CD1c-positive myeloid dendritic cell (primary cell): ENCODE data around the gene PGLYRP4.
"Not testable (repeated sequence)": the region's sequence is repeated elsewhere in the genome, so short reads cannot be mapped to it uniquely, and the experiment has no call there.

Experiments
- DNase-seq: peaks from one replicate; pipeline ENCODE4 v3.0.0-alpha.2; 2016; ENCODE audit errors: extremely low spot score

The PGLYRP4 gene

DNA sequence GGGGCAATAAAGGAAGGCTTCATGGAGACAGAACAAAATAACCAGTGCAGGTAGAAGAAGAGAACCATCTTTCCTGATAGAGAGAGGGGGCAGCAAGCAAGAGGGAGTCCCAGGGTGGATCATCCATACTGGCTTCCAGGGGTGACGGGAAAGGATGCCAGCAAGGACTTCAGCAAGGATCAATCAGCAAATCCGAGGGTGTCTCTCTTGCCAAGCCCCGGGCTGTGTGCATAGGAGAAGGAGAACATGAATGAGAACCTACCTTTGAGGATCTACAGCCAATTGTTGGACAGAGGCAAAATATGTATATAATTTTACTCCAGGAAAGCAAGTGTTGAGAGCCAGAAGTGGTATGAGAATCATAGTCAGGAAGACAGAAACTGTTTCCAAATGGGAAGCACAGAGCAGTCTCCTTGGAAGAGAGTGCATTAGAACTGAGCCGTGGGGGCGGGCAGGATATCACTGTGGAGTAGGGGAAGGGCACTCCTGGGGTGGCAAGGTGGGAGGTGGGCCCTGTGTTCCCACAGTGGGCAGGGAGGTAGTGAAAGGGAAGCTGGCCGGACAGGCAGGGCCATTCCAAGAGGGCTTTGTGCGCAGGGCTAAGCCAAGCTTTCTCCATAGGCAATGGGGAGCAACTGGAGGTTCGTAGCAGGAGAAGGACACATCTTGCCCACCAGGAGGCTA, 7.9 kb upstream of the PGLYRP4 start:
- no peak for DNase-seq

DNA sequence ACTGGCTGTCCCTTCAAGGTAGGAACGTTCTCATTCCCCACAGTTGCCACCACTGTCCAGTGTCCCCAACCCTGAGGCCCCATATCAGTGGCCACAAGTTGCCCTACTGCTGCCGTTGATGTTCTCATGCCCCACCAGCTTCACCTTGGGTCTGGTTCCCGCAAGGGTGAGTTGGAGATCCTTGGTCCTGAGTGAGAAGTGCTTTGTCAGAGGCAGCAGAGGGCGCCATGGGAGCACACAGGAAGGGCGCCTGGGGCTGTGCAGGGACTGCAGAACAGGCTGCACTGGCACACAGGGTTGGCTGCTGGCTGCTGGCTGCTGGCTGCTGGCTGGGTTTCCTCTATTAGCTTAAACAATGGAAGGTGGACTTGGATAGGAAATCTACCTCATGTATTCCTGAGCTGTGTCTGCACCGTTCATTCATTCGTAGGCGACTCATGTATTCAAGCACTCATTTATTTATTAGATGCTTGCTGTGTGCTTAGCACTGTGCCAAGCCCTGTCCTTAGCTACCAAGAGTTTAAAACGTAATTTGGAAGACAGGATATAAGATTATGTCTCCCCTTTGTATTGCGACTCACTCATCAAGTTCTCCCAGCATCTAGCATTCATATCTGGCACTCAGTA, 6.9 kb upstream of the PGLYRP4 start:
- peak; percentile 84 for DNase-seq

DNA sequence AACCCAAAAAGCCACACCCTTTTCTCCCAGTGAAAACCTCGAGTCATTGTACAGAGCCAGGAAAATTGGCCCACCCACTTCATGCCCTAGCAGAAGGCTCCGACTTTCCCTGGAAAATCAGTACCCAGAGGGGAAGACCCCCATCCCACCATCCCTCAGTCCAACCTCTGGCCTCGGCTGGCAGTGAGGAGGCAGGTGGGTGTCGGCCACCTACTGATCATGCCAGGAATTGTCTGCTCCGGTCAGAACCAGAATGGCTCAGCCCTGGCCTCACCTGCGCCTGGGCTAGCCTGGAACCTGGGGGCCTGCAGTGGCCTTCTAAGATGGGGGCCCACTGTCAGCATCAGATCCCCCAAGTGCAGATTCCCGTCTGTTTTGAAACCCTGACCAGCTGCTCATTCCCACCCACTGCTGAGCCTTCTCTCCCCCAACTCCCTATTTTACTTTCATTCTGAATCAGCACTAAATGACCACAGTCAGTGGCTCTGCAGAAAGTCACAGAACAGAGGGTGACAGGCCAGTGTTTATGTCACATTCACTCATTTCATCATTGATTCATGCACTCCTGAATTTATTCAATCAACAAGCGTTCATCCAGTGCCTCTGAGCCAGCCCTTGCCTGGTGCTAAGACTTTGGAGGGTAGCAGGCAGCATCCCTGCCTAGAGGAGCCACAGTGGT, 6.0 kb upstream of the PGLYRP4 start:
- no peak for DNase-seq

DNA sequence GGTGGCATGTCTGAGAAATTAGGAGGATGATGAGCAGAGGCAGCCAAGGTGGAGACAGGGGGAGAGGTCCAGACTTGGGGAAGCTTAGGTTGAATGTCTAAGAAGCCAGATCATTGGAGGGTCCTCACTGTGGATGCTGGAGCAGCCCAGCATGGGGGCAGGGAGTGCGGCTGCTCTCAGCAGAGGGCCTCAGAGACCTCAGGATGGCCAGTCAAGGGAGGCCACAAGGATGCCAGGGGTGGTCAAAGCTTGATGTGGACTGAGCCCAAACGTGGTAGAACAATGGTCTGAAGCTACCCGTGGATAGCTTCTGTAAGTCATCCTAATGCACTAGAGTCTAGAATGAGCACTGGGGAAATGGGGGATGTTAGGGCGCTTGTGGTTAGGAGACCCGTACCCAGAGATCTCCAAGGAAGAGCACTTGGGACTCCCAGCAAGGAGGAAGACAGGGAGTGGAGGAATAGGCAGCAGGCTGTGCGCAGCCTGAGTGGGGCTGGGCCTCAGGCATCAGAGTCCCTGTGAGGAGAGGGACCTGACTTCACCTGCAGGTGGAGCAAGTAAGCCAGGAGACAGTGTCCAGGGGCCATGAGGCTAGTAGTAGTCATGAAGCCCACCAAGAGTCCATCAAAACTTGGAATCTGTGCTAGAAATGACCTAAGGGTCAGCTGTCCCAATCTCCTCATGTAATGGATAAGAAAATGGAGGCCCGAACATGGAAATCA, 4.7 kb upstream of the PGLYRP4 start:
- no peak for DNase-seq

DNA sequence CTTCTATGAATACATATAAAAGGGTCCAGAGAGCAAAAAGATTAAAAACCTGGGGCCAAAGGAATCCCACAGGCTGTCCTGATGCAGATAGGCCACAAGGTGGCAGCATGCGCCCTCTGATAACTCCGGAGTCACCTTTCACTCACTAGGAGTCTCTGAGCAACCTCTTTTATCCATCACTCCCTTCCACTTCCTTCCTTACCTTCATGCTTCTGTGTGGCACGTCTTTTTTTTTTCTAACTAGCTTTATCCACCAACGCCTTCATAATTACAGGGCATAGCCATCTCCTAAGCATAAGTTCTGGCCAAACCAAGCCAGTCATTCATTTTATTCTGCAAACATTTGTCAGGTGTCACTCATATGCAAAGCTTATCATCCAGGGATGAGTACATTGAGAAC, 3.9 kb upstream of the PGLYRP4 start:
- DNase-seq = peak; percentile 83

DNA sequence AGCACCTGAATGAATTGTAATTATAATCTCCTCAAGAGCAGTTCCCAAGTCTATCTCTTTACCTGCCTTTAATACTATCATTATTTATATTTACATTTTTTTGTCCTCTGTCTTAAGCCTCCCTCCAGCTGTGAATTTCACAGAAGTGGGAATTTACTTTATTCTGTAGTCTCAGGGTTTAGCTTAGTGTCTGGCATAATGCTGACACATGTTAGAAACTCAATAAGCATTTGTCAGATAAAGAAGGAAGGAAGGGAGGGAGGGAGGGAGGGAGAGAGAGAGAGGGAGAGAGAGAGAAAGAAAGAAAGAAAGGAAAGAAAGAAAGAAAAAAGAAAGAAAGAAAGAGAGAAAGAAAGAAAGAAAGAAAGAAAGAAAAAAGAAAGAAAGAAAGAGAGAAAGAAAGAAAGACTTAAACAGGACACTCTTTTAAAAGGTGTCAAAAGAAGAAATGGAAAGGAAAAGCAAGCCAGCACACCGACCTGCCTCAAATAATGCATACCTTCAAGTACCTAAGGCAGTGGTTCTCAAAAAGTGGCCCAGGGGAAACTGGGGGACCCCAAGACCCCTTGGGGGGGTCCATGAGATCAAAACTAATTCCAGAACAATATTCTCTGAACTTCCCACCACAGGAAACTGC, 1.8 kb upstream of the PGLYRP4 start:
- DNase-seq = no peak

DNA sequence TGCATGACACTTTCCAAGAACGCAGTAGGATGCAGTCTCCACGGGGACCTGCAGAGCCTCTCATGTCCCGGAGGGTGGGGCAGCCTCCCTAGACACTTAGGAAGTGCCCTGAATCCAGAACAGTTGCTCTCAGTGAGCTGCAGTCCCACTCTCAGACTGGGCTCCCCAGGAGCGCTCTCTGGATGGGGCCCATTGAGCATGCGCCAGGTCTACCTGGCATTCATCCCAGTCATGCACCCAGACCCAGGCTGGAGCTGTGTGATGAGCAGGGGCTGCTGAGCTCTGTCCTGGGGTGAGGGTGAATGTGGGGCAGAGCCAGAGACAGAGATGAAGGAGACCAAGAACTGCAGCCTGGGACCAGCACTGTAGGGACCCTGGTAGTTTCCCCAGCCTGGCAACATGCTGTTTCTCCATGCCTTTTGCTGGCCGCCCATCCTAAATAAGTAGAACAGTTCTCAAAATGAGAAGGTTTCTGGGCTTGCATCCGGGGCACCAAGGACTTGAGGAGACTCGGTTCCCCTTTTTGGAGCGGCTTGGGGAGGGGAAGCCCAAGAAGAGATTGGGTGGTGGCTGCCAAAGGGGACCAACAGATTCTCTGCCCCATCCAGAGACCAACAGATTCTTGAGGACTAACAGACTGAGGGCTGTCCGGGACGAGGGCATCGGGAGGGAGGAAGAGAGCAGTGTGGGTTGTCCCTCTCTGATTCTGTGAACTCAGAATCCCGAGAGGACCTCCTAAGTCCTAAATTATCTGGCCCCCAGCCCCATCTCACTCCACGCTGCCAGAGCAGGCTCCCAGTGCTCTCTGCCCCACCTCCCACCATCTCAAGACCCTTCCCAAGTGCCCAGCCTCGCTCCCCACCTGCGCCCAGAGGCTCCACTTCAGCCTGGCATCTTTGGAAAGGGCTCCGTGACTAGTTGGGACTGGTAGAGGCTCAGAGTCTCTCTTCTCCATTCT, 1.0 kb upstream of the PGLYRP4 start:
- DNase-seq = peak; percentile 38

DNA sequence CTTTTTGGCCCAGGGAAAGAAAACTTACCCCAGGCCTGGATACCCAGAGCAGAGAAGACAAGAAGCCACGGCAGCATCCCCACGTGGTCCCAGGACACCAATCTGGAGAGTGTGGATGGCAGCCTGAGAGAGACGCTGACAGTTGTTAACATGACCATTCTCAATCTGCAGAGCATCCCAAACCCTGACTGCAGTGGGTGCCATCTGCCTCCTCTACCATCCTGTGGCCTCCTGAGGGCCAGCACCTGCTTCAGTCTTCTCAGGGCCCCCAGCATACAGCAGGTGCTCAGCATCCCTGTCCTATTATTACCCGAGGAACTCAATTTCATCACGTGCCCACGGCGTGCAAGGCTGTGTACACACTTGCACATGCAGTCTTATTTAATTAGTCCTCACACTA, 785 bp downstream of the PGLYRP4 start:
- DNase-seq = no peak

DNA sequence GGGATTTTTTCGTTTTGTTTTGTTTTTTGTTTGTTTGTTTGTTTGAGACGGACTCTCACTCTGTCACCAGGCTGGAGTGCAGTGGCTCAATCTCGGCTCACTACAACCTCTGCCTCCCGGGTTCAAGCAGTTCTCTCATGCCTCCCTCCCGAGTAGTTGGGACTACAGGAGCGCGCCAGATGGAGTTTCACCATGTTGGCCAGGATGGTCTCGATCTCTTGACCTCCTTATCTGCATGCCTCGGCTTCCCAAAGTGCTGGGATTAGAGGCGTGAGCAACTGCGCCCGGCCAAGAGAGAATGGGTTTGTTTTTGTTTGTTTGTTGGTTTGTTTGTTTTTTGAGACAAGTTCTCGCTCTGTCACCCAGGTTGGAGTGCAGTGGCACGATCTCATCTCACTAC, 1.6 kb downstream of the PGLYRP4 start:
- DNase-seq = not testable (repeated sequence)

DNA sequence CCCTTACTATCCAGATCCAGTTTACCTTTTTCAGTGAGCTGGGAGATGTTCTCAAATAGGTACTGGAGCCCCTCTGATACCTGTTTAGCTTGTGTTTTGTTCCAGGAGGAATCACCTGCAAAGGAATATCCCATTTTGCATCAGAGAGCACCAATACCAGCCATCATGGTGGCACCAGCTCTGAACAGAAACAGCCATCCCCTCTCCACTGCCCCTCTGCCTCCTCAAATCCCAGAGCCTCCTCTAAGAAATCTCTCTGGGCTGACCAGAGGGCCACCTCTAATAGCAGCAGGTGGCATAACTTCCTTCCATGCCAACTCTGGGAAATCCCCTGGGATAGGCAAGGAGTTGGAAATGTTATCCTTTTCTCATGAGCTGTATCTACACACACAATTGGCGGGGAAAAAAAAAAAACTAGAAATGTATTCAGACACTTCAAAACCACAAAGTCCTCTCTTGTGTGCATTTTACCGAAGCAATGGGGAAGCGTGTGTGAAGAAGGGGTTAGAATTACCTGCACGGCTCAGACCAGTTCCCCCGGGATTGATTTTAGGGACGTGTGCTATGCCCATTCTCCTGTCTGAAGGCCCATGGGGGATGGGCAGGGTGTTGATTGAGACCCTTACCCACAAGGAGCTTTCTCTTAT, 2.4 kb downstream of the PGLYRP4 start:
- no peak for DNase-seq

DNA sequence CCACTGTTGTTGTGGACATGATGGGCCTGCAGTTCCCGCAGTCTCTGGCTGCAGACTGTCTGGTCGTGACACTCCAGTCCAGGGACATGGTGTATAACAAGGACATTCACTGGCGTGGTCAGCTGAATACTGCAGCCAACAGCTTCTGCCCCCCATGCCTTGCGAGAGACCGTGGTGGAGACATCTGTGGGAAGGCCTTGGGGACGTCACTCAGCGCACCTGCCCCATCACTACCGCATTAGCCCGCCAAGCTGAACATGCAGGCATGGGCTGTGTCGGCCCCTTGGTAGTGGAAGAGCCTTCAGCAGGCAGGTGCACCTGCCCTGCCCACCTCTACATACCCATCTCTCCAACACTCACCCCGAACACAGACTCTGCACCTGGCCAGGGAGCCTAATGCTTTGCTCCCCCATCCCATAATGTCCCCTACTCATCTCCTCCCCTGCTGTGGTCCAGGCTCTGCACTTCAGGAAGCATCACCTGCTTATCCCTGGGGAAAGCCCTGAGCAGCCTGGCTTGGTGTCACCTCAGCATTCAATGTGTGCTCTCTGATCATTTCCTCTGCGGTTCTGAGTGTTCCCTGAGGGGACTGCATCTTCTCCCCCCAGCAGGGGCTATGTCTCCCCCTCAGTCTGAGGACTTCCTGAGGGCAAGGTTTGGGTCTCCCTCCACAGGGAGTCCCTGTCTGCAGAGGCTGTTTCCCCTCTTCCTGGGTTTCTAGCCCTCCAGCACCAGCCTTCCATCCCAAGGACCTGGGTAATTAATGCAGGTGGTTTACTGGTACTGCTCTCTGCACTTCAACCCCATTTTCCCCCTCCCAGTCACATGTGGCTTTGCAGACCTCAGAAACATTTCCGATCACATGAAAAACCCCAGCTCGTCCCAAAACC, 3.2 kb downstream of the PGLYRP4 start:
- DNase-seq = no peak

DNA sequence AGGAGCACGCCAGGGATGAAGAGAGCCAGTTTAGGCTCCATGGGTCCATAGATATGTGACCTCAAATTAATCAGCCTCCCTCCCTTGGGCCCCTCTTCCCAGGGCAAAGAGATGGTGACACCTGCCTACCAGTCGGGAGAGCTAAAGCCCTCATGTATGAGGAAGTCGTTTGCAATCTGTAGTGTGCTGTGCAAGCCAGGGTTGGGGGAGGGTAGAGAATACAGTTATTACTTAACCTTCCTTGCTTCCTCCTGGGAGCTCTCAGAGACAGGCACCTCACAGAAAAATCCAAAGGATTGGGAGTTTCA, 4.0 kb downstream of the PGLYRP4 start:
- DNase-seq = peak; percentile 44

DNA sequence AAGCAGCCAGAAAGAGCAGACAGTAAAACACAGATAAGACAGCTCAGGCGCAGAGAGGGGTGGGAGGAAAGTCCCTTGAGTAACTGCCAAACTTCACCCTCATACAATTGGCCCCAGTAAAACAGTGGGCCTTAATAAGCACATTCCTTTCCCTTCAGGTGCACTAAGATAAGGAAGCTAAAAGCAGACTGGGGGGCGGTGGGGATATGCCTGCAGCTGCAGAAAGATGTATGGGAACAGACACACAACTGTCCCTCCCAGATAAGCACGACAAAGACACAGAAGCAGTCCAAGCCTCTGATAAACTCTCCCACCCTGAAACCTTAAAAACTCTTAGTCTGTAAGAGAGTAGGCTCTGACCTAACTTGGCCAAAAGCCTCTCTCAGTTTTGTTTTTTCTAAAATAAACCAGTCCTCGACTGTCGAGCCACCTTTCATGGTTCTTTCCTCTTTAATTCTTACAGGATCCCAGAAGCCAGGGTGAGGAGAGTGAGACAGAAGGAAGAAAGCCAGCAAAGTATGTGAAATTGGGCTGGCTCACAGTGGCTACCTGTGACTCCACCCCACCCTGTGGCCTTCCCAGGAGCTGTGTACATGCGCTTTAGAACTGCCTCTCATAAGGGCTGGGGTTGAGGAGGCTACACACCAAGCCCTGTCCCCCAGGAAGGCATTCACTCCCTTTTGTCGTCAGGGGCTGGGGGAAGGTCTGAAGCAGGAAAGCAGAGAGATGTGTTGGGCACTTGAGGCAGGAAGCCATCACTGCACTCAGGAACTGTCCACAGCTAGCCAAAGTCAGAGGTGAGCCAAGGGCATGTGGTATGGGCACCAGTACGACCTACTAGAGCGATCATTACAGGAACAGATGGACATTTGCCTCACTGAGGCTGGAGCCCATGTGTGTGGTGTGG, 4.6 kb downstream of the PGLYRP4 start:
- DNase-seq = no peak

DNA sequence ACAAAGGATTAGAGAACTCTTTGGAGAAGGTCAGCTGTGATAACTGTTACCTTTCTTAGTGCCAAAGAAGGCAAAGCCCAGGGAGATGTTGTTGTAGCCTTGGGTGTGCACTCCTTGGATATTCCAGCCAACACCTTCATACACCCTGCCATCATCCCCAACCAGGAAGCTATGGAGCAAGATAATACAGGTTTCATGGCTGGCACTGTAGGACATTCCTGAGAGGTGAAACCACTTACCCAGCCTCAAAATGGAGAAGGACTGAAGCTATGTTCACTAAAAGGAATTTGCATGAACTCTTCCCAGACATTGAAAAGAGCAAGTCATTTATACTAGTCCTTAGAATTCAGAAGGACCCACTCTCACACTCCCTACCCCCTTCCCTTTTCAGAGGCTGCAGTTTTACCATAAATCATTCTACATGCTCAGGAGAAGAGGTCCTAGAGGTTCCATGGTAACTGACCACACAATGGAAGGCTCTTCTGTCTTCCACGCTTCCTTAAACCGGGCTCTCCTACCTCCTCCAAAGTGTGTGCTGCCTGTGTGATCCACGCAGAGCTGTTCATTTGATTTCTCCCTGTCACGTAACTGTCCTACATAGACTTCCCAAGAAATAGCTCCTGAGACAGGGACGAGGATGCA, 5.5 kb downstream of the PGLYRP4 start:
- DNase-seq = no peak

DNA sequence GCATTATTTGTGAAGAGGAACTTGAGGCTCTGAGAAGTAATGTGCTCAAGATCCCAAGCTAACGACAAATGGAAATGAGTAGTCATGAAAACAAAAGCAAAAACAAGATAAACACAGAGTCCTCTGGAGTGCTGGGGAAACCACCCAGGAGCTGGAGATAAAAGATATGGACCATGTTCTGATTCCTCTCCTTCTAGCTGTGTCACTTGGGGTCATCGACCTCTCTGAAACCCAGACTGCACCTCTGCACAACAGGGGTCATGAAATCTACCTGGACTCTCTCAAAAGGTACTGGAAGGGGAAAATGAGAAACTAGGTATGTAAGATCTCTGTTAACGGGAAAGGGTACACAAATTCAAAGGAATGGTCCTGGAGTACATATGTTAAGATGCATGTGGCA, 6.5 kb downstream of the PGLYRP4 start:
- DNase-seq = no peak

DNA sequence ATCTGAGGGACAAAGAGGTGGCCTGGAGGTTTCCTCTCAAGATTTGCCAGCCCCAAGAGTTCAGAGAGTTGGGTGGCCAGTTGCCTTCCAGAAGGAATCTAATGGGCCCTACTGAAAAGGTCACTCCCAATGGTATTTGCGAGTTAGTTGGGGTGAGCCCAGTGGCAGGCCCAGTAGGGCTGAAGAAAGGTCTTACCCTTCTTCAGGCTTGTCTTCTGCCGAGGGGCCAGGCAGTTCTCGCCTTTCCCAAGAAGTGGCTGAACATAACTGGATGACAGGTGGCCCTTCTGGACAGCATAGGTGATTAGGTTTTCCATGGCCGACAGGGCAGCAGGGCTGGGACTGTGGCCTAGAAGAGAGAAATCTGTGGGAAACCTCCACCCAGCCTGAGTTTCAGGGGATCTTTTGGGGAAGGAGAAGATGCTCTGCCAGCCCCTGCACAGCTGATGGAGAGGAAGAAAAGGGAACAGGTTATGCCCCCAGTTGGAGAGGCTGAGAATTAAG, 7.2 kb downstream of the PGLYRP4 start:
- DNase-seq = no peak

DNA sequence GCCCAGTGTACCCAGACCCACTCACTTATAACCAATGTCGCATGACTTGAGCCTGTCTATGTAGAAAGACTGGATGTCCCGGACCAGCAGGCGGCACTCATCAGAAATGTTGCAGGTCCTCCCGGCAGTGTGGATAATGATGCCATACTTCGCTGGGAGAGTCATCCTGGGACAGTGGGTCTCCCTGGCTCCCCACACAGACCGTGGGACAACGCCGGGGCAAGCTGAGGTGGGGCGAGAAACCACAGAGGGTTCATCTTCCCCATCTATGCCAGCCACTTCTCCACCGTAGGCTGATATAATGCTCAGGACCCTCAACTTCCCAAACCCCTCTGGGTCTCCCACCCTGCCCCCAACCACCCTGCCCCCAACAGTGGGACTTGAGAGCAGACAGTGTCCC, 8.3 kb downstream of the PGLYRP4 start:
- DNase-seq = no peak

DNA sequence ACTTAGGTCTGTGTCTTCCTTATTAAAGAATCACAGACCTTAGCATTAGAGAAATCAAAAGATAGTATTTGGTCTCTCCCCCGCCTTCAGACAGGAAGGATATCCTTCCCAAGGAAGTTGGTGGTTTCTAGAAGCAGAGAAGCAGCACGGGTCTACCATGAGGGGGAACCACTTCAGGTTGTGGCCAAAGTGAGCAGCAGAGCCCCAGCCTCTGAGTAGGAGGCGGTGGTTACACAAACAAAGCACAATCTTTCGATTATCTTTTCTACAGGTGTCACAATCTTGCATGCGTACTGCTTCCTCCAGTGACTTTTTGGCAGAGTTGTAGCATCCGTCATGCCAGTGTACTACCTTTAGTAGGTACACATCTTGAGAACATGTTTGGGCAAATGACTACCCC, 8.8 kb downstream of the PGLYRP4 start:
- no peak for DNase-seq
